GM10248 (cell line): ENCODE data around the gene SIM1.
"Not testable (repeated sequence)": the region's sequence is repeated elsewhere in the genome, so short reads cannot be mapped to it uniquely, and the experiment has no call there.

Source experiments
- CTCF ChIA-PET: fragments of 300-600 bp; sonication (Branson Sonifier 250); formaldehyde crosslinking; extraction: SDS; loops from one replicate; lab custom pipeline; 2021; ENCODE audit warnings: antibody characterized with exemption; lab: Yijun Ruan, JAX
- POLR2A ChIA-PET: fragments of 350-650 bp; sonication (Branson Sonifier 250); formaldehyde crosslinking; extraction: SDS; loops from one replicate; lab custom pipeline; 2020; ENCODE audit warnings: antibody characterized with exemption; lab: Yijun Ruan, JAX
- DNase-seq: peaks from one replicate; pipeline ENCODE4 v3.0.0; 2012; ENCODE audit errors: extremely low spot score
- CTCF ChIP-seq: IDR thresholded peaks from 2 replicates; pipeline ENCODE4 v1.5.1; 2012; ENCODE audit warnings: mild to moderate bottlenecking, low read depth; ENCODE audit errors: extremely low read depth, missing control alignments, control extremely low read depth

The SIM1 gene

GRCh38 chr6:100363651-100364050, 101.1 kb downstream of the SIM1 start:
- CTCF ChIA-PET: interaction anchor here (1.6 kb wide), 1 partner anchor 12 kb away, joined by 5 read pairs; no protein-coding TSS in a partner anchor
- TF ChIP-seq CTCF: no peak
- DNase-seq: no peak
- POLR2A ChIA-PET: no interaction called here

- DNase-seq, POLR2A ChIA-PET: not testable (repeated sequence)
- CTCF ChIA-PET: interaction anchor here (1.6 kb wide), 1 partner anchor 11 kb away, joined by 5 read pairs; no protein-coding TSS in a partner anchor
These were observed 109.7 kb downstream of the SIM1 start for GRCh38 chr6:100354736-100355641.

GRCh38 chr6:100353276-100354015, 111.3 kb downstream of the SIM1 start:
- ChIA-PET CTCF (interaction anchor here (1.6 kb wide), 1 partner anchor 10 kb away, joined by 5 read pairs; no protein-coding TSS in a partner anchor), POLR2A (no interaction called here)
- DNase-seq: no peak
- TF ChIP-seq CTCF: no peak

GRCh38 chr6:100350139-100350538, 114.6 kb downstream of the SIM1 start:
- no peak for DNase-seq
- no peak for TF ChIP-seq CTCF
- ChIA-PET CTCF (interaction anchor here (1.2 to 1.4 kb wide), 2 partner anchors 10 to 38 kb away, joined by 3 read pairs; no protein-coding TSS in a partner anchor), POLR2A (no interaction called here)

GRCh38 chr6:100349366-100349765, 115.4 kb downstream of the SIM1 start:
- ChIA-PET POLR2A (no interaction called here), CTCF (interaction anchor here (1.4 kb wide), 1 partner anchor 37 kb away, joined by 3 read pairs; no protein-coding TSS in a partner anchor)
- DNase-seq: no peak
- TF ChIP-seq CTCF: no peak

- ChIA-PET CTCF (interaction anchor here (0.8 to 1.2 kb wide), 2 partner anchors 9 to 33 kb away, joined by 3 to 5 read pairs; no protein-coding TSS in a partner anchor), POLR2A (no interaction called here)
- no peak for DNase-seq
- TF ChIP-seq CTCF: no peak
These were observed 116.7 kb downstream of the SIM1 start for GRCh38 chr6:100347901-100348550.
